Brain microvascular endothelial cell (primary cell): ENCODE measurements around the gene FRZB.

ENCODE experiments used
- DNase-seq: peaks from one replicate; pipeline ENCODE4 v3.0.0-alpha.2; 2020
- H3K27ac ChIP-seq: fragments of 250-450 bp; sonication (Bioruptor Pico); 2 replicates; pipeline ENCODE4 v1.5.1; 2020; ENCODE audit warnings: mild to moderate bottlenecking, moderate library complexity
- H3K27me3 ChIP-seq: fragments of 250-450 bp; sonication (Bioruptor Pico); replicated peaks from 2 replicates; pipeline ENCODE4 v1.5.1; 2020; ENCODE audit warnings: mild to moderate bottlenecking
- H3K36me3 ChIP-seq: fragments of 250-450 bp; sonication (Bioruptor Pico); replicated peaks from 2 replicates; pipeline ENCODE4 v1.5.1; 2020; ENCODE audit warnings: mild to moderate bottlenecking
- H3K4me3 ChIP-seq: 2 replicates; pipeline ENCODE4 v1.5.1; 2011; ENCODE audit warnings: low read depth, mild to moderate bottlenecking, control low read depth, low read length, moderate library complexity
- in situ Hi-C: cut with HindIII; loops from 2 replicates; pipeline ENCODE4 v1.10.0; 2017; ENCODE audit warnings: low sequenced_read_pairs, low pct_ligation_motif_present
- TF ChIP-seq, protein P1 (sequence below): IDR thresholded peaks from 2 replicates; pipeline ENCODE4 v1.5.1; 2011; ENCODE audit warnings: low read depth, mild to moderate bottlenecking, moderate library complexity, low read length, control low read depth, inconsistent platforms; ENCODE audit errors: missing control alignments

The FRZB gene

DNA sequence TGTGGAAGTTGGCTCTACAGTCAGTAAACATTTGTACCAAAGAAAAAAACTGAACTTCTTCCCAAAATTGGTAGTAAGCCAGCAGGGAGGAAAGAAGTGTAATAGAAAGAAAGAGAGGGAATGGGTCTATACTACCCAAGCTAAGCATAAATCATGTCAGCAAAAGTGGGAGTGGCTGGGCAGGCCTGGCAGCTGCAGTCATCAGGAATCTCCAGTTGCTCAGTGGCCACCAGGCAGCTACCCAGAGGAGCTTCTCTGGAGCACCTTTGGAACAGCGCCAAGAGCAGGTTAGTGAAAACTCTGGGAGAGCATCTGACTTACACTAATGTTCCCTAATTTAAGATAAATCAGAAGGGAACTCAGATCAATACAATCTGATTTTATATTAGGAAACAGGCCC is 14.3 kb downstream of the FRZB start:
- in situ Hi-C loops: no loop called here
- TF ChIP-seq, protein P1, sequence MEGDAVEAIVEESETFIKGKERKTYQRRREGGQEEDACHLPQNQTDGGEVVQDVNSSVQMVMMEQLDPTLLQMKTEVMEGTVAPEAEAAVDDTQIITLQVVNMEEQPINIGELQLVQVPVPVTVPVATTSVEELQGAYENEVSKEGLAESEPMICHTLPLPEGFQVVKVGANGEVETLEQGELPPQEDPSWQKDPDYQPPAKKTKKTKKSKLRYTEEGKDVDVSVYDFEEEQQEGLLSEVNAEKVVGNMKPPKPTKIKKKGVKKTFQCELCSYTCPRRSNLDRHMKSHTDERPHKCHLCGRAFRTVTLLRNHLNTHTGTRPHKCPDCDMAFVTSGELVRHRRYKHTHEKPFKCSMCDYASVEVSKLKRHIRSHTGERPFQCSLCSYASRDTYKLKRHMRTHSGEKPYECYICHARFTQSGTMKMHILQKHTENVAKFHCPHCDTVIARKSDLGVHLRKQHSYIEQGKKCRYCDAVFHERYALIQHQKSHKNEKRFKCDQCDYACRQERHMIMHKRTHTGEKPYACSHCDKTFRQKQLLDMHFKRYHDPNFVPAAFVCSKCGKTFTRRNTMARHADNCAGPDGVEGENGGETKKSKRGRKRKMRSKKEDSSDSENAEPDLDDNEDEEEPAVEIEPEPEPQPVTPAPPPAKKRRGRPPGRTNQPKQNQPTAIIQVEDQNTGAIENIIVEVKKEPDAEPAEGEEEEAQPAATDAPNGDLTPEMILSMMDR: no peak

DNA sequence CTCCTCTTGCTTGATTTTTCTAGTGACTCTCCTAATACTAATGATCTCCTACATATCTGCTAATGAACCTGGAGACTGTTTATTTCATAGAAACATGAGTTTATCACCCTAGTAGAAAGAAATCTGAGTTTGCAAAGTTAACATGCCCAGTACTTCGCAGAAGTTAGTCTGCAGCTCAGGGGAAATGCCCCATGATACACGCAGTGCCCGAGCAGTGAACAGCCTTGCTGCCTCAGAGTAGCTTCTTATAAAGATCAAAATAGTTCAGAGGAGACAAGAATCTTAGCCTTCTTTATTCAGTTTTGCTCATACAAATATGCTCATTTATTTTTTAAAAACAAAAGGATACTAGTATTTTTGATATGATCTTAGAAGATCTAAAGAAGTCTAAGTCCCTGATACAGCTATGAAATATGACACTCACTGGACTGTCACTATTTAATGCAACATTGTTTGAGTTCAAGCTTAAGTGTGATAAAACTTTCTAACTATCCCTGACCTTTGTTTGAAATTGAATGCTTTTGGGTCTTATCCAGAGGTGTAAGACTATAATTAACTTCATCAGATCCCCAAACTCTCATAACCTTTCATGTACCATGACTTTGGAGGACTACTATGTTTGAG is 20.5 kb downstream of the FRZB start:
- in situ Hi-C loops: no loop called here
- H3K4me3 ChIP-seq: no peak overlapping the region
- no peak for DNase-seq
- no peak overlapping the region for H3K27ac ChIP-seq
- no peaks in the 10 kb centered on the region for H3K36me3 ChIP-seq
- no peaks in the 10 kb centered on the region for H3K27me3 ChIP-seq
- TF ChIP-seq, protein P1: no peak

More for the DNA sequence above, 14.3 kb downstream of the FRZB start:
- Histone ChIP-seq H3K27me3 (no peaks in the 10 kb centered on the region), H3K4me3 (no peak overlapping the region), H3K36me3 (no peaks in the 10 kb centered on the region), H3K27ac (no peak overlapping the region)
- DNase-seq: no peak

DNA sequence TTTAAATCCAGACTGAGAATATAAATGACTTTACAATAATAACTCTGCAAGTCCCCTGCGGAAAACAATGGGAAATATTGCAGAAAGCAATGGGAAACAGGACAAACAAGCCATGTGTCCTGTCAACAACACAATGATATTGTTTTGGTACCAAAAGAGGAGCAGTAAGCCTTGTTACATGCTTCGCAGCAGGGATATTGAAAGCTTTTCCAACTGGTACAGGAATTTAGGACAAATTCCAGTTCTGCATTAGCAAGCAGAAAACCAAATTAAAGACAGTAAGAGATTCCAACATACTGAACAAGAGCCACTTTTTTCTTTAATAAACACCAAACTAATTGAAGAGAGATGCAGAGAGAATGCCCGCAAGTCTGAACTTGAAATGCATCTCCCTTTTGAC is 30.0 kb downstream of the FRZB start:
- TF ChIP-seq, protein P1: no peak
- H3K4me3 ChIP-seq: no peak overlapping the region
- no peaks in the 10 kb centered on the region for H3K36me3 ChIP-seq
- no peak overlapping the region for H3K27ac ChIP-seq
- in situ Hi-C loops: no loop called here
- no peaks in the 10 kb centered on the region for H3K27me3 ChIP-seq
- DNase-seq: no peak

DNA sequence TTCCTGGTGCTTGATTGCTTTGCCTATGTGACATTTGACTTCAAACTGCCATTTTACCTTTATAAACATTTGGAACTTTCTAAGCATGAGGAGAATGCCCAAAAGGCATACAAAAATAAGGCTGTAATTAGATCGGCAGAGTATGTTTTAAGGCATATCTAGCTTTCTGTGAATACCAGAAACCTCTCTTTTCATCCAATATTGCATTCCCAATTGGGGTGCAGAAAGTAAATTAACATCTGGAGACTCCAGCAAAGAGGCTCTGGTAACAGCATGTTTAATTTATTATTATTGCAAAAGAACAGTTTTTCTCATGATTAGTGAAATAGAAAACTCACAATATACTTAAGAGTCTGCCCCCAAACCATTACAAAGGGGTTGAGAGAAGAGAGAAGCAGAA is 32.1 kb downstream of the FRZB start:
- in situ Hi-C loops: no loop called here
- TF ChIP-seq, protein P1: no peak
- H3K36me3 ChIP-seq: no peaks in the 10 kb centered on the region
- no peaks in the 10 kb centered on the region for H3K27me3 ChIP-seq
- no peak overlapping the region for H3K4me3 ChIP-seq
- H3K27ac ChIP-seq: no peak overlapping the region
- DNase-seq: no peak

DNA sequence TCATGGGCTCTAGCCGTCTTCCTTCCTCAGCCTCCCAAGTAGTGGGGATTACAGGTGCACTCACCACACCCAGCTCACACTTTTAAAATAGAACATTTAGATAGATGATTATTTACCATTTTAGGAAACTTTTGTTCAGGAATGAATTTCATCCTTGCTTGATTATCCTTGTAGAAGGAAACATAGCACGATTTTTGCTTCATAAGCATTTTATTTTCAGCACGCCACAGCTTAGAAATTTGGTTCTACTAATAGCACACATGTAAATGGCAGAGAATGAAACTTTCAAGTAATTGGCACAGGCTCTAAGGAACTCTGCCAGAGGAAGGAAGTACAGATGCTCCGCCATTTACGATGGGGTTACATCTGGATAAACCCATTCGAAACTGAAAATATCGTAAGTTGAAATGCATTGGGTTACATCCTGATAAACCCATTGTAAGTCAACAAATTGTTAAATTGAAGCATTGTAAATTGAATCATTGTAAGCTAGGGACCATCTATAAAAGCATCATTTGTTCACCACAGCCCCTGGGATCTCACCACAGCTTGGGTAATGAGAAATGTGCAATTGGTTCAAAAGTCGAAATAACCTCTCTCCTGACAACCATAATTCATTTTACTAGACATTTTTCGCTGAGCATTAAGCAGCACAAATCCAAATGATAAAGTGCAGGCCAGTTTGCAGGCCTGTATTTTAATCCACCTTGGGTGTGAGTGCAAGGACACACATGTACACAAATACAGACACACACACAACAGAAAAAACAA is 33.2 kb downstream of the FRZB start:
- in situ Hi-C loops: no loop called here
- no peak for DNase-seq
- Histone ChIP-seq H3K4me3 (no peak overlapping the region), H3K27ac (no peak overlapping the region), H3K36me3 (no peaks in the 10 kb centered on the region), H3K27me3 (no peaks in the 10 kb centered on the region)
- TF ChIP-seq, protein P1: no peak
